Amniotic epithelial cell (primary cell): ENCODE measurements around the gene OR2T8.
A peak's percentile ranks its signal among the peaks of the same experiment; 100 is the strongest.

Experiments
- DNase-seq: peaks from one replicate; pipeline ENCODE4 v3.0.0-alpha.2; 2010; ENCODE audit warnings: low read depth

OR2T8 gene, protein sequence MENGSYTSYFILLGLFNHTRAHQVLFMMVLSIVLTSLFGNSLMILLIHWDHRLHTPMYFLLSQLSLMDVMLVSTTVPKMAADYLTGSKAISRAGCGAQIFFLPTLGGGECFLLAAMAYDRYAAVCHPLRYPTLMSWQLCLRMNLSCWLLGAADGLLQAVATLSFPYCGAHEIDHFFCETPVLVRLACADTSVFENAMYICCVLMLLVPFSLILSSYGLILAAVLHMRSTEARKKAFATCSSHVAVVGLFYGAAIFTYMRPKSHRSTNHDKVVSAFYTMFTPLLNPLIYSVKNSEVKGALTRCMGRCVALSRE

DNA sequence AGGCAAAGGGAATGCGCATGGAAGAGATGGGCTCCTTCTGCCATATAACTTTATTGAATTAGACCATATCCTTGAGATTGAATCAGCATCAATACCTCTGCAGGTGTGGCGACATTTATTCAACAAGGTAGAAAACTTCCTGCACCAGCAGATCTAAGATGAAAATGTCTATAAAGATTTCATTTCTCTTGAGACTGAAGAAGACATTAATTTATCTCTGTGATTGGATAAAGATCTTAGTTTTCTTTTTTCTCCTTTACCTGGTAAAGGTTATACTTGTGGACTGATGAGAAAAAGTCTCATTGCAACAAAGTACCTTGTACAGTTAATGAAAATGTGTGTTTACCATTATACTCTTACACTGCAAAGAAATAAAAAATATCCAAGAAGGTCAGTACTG is at the start of gene OR2T8:
Gene OR2T8, plus strand, starts transcription at position 301 of the 400 bp plus-strand sequence. CDS start 766 bp downstream, outside the sequence.
- DNase-seq, result no peak

DNA sequence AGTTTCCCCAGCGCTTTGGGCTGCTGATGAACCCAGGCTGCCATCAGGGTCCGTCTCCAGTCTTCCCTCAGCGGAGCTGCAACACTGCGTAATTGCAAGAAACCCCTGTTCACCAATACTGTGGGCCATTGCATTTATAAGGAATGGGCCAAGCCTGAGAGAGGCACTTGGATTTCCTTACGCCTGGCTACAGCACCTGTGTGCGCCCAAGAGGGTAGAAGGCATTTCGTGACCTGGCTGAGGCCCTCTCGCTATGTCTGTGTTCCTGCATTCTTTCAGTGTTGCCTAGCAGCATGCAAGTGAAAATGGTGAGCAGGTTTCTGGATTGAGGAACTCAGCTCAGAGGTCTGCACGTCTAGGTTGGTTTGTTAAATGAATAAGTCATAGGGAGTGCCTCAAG is 36.7 kb upstream of the OR2T8 start:
- DNase-seq, result no peak

DNA sequence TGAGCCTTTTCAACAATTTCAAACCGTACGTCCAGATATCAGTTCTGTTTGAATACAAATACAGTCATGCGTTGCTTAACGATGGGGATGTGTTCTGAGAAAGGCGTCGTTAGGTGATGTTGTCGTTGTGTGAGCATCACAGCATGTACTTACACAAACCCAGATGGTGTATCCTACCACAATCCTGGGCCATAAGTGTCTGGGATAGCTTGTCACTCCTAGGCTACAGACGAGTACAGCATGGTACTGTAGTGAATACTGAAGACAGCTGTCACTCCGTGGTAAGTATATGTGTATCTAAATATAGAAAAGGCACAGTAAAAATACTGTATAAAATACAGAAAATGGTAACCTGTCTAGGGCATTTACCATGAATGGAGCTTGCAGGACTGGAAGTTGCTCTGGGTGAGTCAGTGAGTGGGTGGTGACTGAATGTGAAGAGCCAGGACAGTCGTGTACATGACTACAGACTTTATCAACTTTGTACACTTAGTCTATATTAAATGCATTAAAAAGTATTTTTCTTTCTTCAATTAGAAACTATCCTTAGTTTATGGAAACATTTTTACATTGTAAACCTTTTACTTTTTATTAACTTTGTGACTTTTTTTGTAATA is 35.1 kb upstream of the OR2T8 start:
- DNase-seq, result no peak

DNA sequence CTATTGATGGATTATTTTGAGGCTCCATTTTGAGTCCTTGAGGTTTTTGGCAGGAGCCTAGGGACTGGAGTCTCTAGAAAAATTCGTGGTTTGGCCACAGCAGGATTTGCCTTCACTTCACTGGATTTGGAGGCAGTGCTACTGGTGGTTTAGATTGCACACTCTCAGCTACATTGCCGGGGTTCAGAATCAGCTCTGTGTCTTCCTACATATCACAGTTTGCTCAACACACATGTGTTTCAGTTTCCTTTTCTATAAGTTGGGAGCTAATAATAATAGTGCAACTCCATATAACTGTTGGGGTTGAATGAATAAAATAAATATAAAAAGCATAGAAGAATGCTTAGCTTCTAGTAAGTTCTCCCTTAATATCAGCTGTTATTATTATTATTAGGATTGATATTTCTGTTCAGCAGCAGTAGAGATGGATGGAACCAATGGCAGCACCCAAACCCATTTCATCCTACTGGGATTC is 24.9 kb upstream of the OR2T8 start, which contains the start of gene OR2W3:
Gene OR2W3, plus strand, starts transcription at position 425 of the 475 bp plus-strand sequence. Its CDS starts 0 bp downstream, at position 425.
- no peak for DNase-seq

DNA sequence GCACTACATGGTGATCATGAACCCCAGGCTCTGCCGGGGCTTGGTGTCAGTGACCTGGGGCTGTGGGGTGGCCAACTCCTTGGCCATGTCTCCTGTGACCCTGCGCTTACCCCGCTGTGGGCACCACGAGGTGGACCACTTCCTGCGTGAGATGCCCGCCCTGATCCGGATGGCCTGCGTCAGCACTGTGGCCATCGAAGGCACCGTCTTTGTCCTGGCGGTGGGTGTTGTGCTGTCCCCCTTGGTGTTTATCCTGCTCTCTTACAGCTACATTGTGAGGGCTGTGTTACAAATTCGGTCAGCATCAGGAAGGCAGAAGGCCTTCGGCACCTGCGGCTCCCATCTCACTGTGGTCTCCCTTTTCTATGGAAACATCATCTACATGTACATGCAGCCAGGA is 24.1 kb upstream of the OR2T8 start:
- DNase-seq, result no peak

DNA sequence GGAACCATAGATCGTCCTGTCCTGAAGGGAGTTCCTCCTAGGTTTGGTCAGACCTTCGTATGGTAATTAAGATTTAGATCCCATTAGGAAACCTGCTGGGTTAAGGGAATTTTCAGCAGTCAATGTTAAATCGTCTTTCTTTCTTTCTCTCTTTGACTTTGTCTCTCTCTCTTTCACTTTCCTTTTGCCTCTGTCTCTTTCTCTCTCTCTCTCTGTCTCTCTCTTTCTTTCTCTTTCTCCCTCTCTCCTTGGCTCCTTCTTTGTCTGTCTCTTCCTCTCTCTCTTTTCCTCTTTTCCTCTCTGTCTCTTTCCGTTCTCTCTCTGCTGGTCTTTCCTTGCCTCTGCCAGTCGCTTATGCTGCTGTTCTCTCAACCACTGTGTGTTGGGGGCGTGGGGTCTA is 15.9 kb upstream of the OR2T8 start:
- DNase-seq, result no peak

- no peak for DNase-seq
These were observed 14.9 kb upstream of the OR2T8 start for GRCh38 chr1:247905181-247905580.

DNA sequence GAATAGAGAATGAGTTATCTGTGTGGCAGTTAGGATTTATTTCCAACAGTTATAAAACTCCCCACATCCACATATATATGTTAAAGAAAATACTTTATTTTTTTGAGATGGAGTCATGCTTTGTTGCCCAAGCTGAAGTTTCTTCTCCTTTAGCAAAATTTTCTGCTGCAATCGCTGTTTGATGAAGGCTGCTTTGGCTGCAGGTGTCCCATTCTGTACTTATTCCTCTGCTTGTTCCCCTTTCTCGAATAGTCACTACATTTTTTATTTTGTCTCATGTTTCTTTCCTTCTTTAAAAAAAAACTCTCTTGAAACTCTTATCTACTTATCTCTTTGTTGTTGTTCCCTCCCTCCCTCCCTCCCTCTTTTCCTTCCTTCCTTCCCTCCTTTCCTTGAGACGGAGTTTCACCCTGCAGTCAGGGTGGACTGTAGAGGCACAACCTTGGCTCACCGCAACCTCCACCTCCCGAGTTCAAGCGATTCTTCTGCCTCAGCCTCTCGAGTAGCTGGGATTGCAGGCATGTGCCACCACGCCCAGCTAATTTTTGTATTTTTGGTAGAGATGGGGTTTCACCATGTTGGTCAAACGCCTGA is 14.0 kb upstream of the OR2T8 start:
- no peak for DNase-seq

- DNase-seq, result peak; percentile 9
These were observed 13.5 kb upstream of the OR2T8 start for GRCh38 chr1:247906504-247907047.

- no peak for DNase-seq
These were observed 11.3 kb upstream of the OR2T8 start for GRCh38 chr1:247908766-247909165.

DNA sequence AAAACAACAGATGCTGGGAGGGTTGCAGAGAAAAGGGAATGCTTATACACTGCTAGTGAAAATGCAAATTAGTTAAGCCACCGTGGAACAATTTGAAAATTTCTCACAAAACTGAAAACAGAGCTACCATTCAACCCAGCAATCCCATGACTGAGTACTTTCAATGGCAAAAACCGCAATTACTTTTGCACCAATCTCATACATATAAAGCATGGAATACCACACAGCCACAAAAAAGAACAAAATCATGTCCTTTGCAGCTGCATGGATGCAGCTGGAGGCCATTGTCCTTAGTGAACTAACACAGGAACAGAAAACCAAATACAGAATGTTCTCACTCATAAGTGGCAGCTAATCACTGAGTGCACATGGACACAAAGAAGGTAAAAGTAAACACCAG is 6.3 kb upstream of the OR2T8 start:
- DNase-seq, result no peak

DNA sequence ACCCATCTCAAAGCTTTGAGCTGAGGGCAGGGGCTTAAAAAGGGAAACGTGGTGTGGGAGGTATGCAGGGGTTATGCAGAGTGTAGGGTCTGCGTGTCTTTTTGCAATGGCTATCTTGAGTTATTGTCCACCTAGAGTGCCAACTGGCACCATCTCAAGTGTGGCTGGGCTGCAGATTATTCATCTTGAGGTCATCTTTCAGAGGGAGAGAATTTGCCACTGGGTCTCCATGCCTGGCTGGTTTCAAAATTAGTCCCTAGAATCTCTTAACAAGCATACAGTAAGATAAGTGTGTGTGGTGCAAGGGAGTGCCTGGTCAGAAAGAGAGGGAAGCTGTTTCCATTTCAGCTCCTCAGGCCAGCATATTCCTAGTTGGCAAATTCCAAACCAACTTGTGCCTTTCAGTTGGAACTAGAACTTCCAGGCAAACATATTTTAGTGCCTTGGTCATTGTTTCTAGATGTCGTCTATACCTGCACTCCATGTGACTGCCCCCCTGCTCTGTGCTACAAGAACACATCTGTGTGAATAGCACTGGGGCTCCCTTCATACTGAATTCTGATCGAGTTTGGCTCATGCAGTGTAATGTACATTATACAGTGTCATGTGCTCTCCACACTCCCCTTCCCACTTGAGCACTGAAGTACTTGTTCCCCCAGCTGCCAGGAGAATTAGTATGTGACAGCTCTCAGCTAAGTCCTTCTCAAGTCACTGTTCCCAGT is 5.0 kb upstream of the OR2T8 start:
- no peak for DNase-seq

GRCh38 chr1:247923941-247924340 is 3.9 kb downstream of the OR2T8 start:
- DNase-seq, result no peak

DNA sequence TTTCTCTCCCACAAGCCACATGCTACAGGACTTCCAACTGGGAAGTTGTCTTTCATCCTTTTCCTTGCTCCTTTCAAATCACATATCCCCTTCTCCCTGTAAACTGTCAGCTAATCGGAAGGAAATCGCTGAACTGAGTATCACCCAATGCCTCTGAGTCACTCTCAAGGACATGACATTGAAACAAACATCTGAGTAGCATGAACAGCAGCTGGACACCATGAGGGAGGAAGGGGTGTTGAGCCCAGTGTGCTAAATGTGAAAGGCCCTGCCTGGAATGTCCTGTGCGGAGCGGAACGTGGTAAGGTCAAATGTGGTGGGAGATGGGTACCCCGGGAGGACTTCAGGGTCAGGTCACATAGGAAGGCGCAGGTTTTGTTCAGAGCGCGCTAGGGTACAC is 4.8 kb downstream of the OR2T8 start, which contains the start of gene OR2AJ1:
Gene OR2AJ1, plus strand, starts transcription at position 22 of the 400 bp plus-strand sequence. CDS start 8,880 bp downstream, outside the sequence.
- DNase-seq, result no peak

DNA sequence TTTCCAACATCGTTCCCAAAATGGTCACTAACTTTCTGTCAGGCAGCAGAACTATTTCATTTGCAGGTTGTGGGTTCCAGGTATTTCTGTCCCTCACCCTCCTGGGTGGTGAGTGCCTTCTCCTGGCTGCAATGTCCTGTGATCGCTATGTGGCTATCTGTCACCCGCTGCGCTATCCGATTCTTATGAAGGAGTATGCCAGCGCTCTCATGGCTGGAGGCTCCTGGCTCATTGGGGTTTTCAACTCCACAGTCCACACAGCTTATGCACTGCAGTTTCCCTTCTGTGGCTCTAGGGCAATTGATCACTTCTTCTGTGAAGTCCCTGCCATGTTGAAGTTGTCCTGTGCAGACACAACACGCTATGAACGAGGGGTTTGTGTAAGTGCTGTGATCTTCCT is 13.9 kb downstream of the OR2T8 start:
- DNase-seq, result no peak

GRCh38 chr1:247935781-247936180 is 15.7 kb downstream of the OR2T8 start:
- DNase-seq, result no peak

- DNase-seq, result no peak
These were observed 16.4 kb downstream of the OR2T8 start for GRCh38 chr1:247936415-247936814.

DNA sequence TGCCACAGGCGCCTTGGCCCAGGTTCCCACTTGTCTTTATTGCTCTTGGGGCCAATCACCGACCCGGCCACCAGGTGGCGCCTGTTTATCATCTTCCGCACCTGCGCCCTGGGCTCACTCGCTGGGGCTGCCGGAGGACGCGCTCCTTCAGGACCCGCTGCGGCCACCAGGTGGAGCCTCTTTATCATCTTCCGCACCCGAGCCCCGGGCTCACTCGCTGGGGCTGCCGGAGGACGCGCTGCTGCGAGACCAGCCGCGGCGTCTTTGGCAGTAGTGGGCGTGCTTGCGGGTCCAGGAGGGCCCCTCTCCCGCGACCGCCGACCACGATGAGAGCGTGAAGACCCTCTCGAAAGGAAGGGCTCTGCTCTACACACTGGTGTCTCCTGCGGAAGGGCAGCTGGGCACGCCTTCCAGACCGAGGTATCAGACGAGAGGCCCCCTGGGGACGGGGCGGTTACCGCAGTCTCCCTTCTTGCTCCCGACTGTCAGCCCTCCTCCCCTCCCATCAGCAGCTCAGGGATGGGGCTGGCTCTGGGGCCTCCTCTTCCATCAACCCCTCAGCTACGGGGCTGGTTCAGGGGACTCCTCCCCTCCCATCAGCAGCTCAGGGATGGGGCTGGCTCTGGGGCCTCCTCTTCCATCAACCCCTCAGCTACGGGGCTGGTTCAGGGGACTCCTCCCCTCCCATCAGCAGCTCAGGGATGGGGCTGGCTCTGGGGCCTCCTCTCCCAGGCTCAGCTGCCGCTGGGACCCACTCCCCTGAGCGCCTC is 17.1 kb downstream of the OR2T8 start:
- DNase-seq, result peak; percentile 9

DNA sequence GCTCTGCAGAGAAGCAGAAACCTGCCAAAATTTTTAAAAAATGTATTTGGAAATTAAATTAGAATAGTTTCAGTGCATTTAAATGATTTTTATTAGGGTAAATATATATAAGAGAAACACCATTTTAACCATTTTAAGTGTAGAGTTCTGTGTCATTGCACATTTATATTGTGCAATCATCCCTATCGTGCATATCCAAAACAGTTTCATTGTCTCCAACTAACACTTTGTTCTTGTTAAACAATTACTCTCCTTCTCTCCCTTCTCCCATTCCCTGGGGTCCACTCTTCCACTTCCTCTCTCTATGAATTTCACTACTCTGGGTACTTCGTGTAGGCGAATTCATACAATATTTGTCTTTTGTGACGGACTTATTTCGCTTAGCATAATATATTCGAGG is 22.6 kb downstream of the OR2T8 start:
- DNase-seq, result no peak

GRCh38 chr1:247948558-247948957 is 28.5 kb downstream of the OR2T8 start, which contains the start of gene OR2L8:
TSS of gene OR2L8 (plus strand) at chr1:247948858. CDS start at chr1:247948858, 0 bp downstream.
- no peak for DNase-seq

DNA sequence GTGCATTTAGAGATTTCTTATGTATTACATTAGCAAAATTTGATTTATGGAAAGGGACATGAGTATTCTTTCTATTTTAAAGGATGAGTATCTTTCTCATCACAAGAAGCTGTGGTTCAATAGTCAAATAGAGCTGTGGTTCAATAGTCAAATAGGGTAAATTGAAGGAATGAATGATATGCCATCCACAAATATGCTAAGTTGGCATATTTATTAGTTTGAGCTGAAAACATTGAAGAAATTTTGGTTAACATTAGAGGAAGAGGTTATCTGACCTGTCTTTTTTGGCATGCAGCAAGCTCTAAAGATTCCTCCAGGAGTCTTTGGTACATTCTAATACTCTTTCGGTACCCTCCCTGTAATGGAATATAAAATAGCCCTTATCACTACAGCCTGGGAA is 33.4 kb downstream of the OR2T8 start:
- DNase-seq, result no peak
